Posterior cingulate gyrus (tissue), 11 donors: Measurements from ENCODE around the gene ANO7.

Experiments
- DNase-seq, 10 donors: peaks; one replicate each; pipeline versions ENCODE4 v3.0.0 to v3.0.0-alpha.2; 2020 to 2021; ENCODE audit warnings: mixed read lengths in 3 of 10
- intact Hi-C: fragments of 100-400 bp; cut with DNase I; formaldehyde crosslinking; loops from one replicate; pipeline ENCODE4 v1.15.1; 2023

ANO7 gene

GRCh38 chr2:241237949-241238371 is 49.5 kb downstream of the ANO7 start:
- DNase-seq, result peak in 1 of 10 donors; percentile 83
- intact Hi-C loops, result loop anchor here (10.0 kb wide), 1 partner anchor 83 kb away; the partner anchor contains the start of gene PPP1R7

- intact Hi-C loops, result loop anchor here (10.0 kb wide), 1 partner anchor 84 kb away; the partner anchor contains the start of gene PPP1R7
- DNase-seq, result peak in 1 of 10 donors; percentile 40
Observed at GRCh38 chr2:241238693-241239198, 50.3 kb downstream of the ANO7 start.

- peak in 1 of 10 donors; percentile 61 for DNase-seq
- intact Hi-C loops, result loop anchor here (10.0 kb wide), 1 partner anchor 85 kb away; the partner anchor contains the start of gene PPP1R7
Observed at GRCh38 chr2:241239552-241240202, 51.2 kb downstream of the ANO7 start.

- intact Hi-C loops, result no loop called here
- DNase-seq, result peak in 1 of 10 donors; percentile 59
Observed at GRCh38 chr2:241240320-241241004, 52.0 kb downstream of the ANO7 start.

GRCh38 chr2:241241669-241242068 is 53.2 kb downstream of the ANO7 start:
- DNase-seq, result no peak
- intact Hi-C loops, result no loop called here

- intact Hi-C loops, result no loop called here
- DNase-seq, result peak in 1 of 10 donors; percentile 72
Observed at GRCh38 chr2:241242306-241242705, 53.8 kb downstream of the ANO7 start.

- intact Hi-C loops, result no loop called here
- no peak for DNase-seq
Observed at GRCh38 chr2:241244368-241244767, 55.9 kb downstream of the ANO7 start.

GRCh38 chr2:241248289-241248688 is 59.8 kb downstream of the ANO7 start:
- intact Hi-C loops, result no loop called here
- peak in 2 of 10 donors; percentile 52 to 54 for DNase-seq

GRCh38 chr2:241248897-241249296 is 60.4 kb downstream of the ANO7 start:
- intact Hi-C loops, result no loop called here
- DNase-seq, result peak in 1 of 10 donors; percentile 73

GRCh38 chr2:241249654-241250053 is 61.2 kb downstream of the ANO7 start:
- peak in 1 of 10 donors; percentile 40 for DNase-seq
- intact Hi-C loops, result no loop called here

- intact Hi-C loops, result no loop called here
- DNase-seq, result peak in 1 of 10 donors; percentile 48
Observed at GRCh38 chr2:241252778-241253475, 64.5 kb downstream of the ANO7 start.

- intact Hi-C loops, result no loop called here
- peak in 1 of 10 donors; percentile 18 for DNase-seq
Observed at GRCh38 chr2:241254904-241255351, 66.5 kb downstream of the ANO7 start.

GRCh38 chr2:241255542-241256167 is 67.2 kb downstream of the ANO7 start:
- intact Hi-C loops, result no loop called here
- DNase-seq, result peak in 3 of 10 donors; percentile 35 to 86 (median 47)

- DNase-seq, result peak in 1 of 10 donors; percentile 38
- intact Hi-C loops, result no loop called here
Observed at GRCh38 chr2:241256168-241256545, 67.7 kb downstream of the ANO7 start.

- intact Hi-C loops, result no loop called here
- peak in 1 of 10 donors; percentile 20 for DNase-seq
Observed at GRCh38 chr2:241257419-241258032, 69.0 kb downstream of the ANO7 start.

- intact Hi-C loops, result no loop called here
- no peak for DNase-seq
Observed at GRCh38 chr2:241258505-241259280, 70.2 kb downstream of the ANO7 start.

GRCh38 chr2:241260911-241261310 is 72.4 kb downstream of the ANO7 start:
- no peak for DNase-seq
- intact Hi-C loops, result no loop called here

GRCh38 chr2:241261628-241262027 is 73.2 kb downstream of the ANO7 start:
- no peak for DNase-seq
- intact Hi-C loops, result no loop called here

- no peak for DNase-seq
- intact Hi-C loops, result no loop called here
Observed at GRCh38 chr2:241263061-241263460, 74.6 kb downstream of the ANO7 start.
